ENCODE measurements around the gene SPOP. TPM values are rescaled to one million over a fixed set of nuclear protein-coding genes. Genes with fewer than 3 reads are reported as not detected.
A peak's percentile ranks its signal among the peaks of the same experiment; 100 is the strongest.

The SPOP gene
- total and polyA plus RNA-seq, 7 donors = 31.2 to 64.9 (median 47.3) TPM

DNA sequence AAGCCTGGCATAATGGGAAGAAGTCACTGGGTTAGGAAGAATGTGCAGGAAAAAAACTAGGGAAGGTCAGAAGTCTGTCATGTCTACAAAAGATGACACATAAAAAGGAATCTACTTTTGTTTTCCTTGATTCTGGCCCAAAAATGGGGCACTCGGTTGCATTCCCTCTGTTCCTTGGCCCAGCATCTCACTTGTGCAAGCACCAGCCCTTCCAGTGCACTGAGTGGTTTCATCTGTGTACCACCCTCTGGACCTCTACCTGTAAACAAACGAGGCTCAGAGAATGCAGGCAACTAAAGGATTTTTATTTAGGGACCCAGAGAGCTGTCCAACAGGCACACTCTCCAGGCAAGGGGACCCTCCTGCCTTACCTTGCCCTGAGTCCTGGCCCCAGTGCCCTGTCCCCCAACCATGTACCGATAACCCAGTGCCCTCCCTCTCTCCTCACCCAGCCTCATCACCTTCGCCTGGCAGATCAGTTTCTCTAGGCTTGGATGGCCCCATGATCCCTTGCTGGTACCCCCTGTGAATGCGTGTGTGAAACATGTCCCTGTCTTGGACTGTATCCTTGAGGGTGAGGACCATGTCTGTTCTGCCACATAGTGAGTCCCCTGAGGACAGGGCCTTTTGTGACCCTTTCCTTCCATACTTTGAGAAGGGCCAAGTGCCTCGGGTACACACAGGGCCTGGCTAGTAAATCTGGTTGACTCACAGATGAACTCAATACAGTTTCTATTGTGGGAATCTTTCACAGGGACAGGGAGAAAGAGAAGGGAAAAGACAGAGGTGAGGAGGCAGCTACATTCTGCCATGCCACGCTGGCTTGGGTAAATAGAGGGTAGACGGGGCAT is 88.9 kb downstream of the SPOP start:
- TF ChIP-seq, protein P1, sequence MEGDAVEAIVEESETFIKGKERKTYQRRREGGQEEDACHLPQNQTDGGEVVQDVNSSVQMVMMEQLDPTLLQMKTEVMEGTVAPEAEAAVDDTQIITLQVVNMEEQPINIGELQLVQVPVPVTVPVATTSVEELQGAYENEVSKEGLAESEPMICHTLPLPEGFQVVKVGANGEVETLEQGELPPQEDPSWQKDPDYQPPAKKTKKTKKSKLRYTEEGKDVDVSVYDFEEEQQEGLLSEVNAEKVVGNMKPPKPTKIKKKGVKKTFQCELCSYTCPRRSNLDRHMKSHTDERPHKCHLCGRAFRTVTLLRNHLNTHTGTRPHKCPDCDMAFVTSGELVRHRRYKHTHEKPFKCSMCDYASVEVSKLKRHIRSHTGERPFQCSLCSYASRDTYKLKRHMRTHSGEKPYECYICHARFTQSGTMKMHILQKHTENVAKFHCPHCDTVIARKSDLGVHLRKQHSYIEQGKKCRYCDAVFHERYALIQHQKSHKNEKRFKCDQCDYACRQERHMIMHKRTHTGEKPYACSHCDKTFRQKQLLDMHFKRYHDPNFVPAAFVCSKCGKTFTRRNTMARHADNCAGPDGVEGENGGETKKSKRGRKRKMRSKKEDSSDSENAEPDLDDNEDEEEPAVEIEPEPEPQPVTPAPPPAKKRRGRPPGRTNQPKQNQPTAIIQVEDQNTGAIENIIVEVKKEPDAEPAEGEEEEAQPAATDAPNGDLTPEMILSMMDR (IDR thresholded peaks at IDR 0.05) = no peak
- intact Hi-C loops (cut with DNase I) = no loop called here
- Histone ChIP-seq H3K4me3 (no peak overlapping the region), H3K4me1 (no peaks in the 10 kb centered on the region), H3K27ac (no peak overlapping the region), H3K9me3 (no peaks in the 10 kb centered on the region), H3K36me3 (ENCODE audit: insufficient read depth in 1 of 2, low read depth in 1 of 2) (peaks cover 2 to 39% of the 10 kb centered on the region in 2 donors), H3K27me3 (ENCODE audit: insufficient read depth in 3 of 3, low read length in 2 of 3) (no peaks in the 10 kb centered on the region)
- DNase-seq (no peak), ATAC-seq (peak in 2 of 4 donors; percentile 30 to 46)
- 68 to 80% (median 71%) methylated on average over 8 of the region's 8 CpGs for WGBS, 3 donors

DNA sequence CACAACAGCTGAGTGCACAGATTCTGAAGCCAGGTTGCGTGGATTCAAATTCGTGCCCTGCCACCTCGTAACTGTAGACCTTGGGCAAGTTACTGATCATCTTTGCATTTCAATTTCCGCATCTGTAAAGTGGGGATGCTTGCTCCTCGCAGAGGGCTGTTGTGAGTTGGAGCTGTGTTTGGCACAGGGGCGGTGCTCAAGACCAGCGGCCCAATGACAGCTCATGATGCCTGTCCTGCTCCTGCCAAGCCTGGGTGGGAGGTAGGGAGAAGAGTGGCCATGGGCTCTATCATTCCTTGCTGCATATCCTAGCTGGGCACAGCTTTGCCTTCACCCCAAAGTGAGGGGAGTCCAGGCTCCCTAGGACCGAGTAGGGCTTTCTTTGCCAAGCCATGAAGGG is 89.6 kb downstream of the SPOP start:
- Histone ChIP-seq H3K27me3 (ENCODE audit: insufficient read depth in 3 of 3, low read length in 2 of 3) (no peaks in the 10 kb centered on the region), H3K36me3 (ENCODE audit: insufficient read depth in 1 of 2, low read depth in 1 of 2) (peaks cover 2 to 34% of the 10 kb centered on the region in 2 donors), H3K4me3 (no peak overlapping the region), H3K27ac (no peak overlapping the region), H3K4me1 (no peaks in the 10 kb centered on the region), H3K9me3 (no peaks in the 10 kb centered on the region)
- ATAC-seq (no peak), DNase-seq (peak in 1 of 2 donors; percentile 22)
- WGBS, 3 donors = 83 to 87% (median 84%) methylated on average over 8 of the region's 8 CpGs
- TF ChIP-seq, protein P1 (IDR thresholded peaks at IDR 0.05) = no peak
- intact Hi-C loops (cut with DNase I) = no loop called here

DNA sequence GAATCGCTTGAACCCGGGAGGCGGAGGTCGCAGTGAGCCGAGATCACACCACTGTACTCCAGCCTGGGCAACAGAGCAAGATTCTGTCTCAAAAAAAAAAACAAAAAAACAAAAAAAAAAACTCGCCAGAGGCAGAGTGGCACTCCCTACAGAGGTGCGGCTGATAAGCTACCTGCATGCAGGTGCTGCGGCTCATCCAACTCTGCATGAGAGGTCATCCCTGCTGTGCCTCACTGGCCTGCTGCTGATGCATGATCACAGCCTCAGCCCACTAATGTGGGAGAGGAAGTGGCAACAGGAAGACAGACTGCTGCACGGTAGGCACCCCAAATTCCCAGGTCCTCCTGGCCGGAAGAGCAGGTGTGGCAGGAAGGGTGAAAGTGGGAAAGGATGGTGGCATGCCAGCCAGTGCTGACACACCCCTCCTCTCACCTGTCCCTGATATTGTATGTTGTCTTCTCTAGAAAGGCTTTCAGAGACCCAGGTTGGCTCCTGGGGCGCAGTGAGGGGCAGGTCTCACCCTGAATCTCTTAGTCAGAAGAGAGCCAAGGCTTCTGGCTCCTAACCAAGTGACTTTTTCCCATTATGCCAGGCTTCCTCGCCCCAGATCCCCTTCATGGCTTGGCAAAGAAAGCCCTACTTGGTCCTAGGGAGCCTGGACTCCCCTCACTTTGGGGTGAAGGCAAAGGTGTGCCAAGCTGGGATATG is 90.4 kb downstream of the SPOP start:
- TF ChIP-seq, protein P1 (IDR thresholded peaks at IDR 0.05) = no peak
- DNase-seq = peak in 1 of 2 donors; percentile 24
- Histone ChIP-seq H3K27me3 (ENCODE audit: insufficient read depth in 3 of 3, low read length in 2 of 3) (no peaks in the 10 kb centered on the region), H3K36me3 (ENCODE audit: insufficient read depth in 1 of 2, low read depth in 1 of 2) (peaks cover 0 to 27% of the 10 kb centered on the region in 2 donors), H3K4me3 (no peak overlapping the region), H3K4me1 (no peaks in the 10 kb centered on the region), H3K9me3 (no peaks in the 10 kb centered on the region), H3K27ac (no peak overlapping the region)
- intact Hi-C loops (cut with DNase I) = no loop called here
- 82 to 85% (median 83%) methylated on average over 12 of the region's 12 CpGs for WGBS, 3 donors
- no peak for ATAC-seq

DNA sequence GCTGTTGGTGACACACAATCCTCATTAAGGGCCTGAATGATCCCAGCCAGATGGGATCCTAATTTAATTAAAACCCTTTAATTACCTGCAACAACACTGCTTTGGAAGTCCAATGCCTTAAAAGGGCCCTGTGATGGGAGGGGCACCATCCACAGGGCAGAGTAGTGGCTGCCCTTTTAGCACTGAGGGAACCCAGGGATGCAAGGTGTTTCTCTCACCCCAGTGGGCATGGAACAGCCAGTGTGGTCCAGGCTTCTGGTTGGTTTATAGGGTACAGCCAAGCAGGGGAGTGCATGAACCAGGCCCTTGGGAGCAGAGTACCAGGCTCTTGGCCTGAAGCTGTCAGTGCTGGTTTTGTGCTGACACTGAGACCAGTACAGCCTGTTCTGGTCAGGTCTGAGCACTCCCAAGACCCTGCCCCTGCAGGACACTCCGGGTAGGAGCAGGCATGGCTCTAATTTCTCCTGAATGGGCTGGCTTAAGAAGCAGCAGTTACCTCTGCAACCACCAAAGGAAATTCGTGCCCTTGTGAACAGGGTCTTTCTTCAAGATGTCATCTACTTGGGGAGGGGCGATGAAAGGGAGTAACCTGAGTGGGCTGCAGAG is 92.4 kb downstream of the SPOP start:
- TF ChIP-seq, protein P1 (IDR thresholded peaks at IDR 0.05) = no peak
- 61 to 66% (median 64%) methylated on average over 3 of the region's 3 CpGs for WGBS, 3 donors
- Histone ChIP-seq H3K4me3 (no peak overlapping the region), H3K4me1 (no peaks in the 10 kb centered on the region), H3K36me3 (ENCODE audit: insufficient read depth in 1 of 2, low read depth in 1 of 2) (peaks cover 0 to 14% of the 10 kb centered on the region in 2 donors), H3K27ac (no peak overlapping the region), H3K27me3 (ENCODE audit: insufficient read depth in 3 of 3, low read length in 2 of 3) (no peaks in the 10 kb centered on the region), H3K9me3 (no peaks in the 10 kb centered on the region)
- no peak for ATAC-seq
- peak in 1 of 2 donors; percentile 19 for DNase-seq
- intact Hi-C loops (cut with DNase I) = no loop called here
